Gastrocnemius medialis (tissue), 4 donors: ENCODE measurements around the gene TRIM7. TPM values are rescaled to one million over a fixed set of nuclear protein-coding genes. Genes with fewer than 3 reads are reported as not detected.
"Not testable (repeated sequence)": the region's sequence is repeated elsewhere in the genome, so short reads cannot be mapped to it uniquely, and the experiment has no call there.

Experiments
- ATAC-seq, 2 donors: fragments of 150-250 bp; one replicate each; pipeline ENCODE4 v1.9.1; 2016
- DNase-seq, 2 donors: peaks; one replicate each; pipeline ENCODE4 v3.0.0-alpha.2; 2019
- H3K27ac ChIP-seq, 4 donors: fragments of 200-600 bp; sonication (generic); 1 replicate in 1 of 4; 2 replicates in 3 of 4; pipeline ENCODE4 v1.5.1; 2016 to 2018; ENCODE audit warnings: mild to moderate bottlenecking in 2 of 4, moderate library complexity in 1 of 4
- H3K27me3 ChIP-seq, 3 donors: fragments of 200-600 bp; sonication (generic) in 2 of 3; 1 replicate in 1 of 3; 2 replicates in 2 of 3; pipeline versions ENCODE4 v1.5.1 to v1.6.0; 2016 to 2019; ENCODE audit warnings: mild to moderate bottlenecking in 1 of 3, moderate library complexity in 1 of 3
- H3K36me3 ChIP-seq, 2 donors: fragments of 200-600 bp; sonication (generic) in 1 of 2; one replicate each; pipeline ENCODE4 v1.5.1; 2017 to 2018
- H3K4me1 ChIP-seq, 2 donors: fragments of 200-600 bp; sonication (generic) in 1 of 2; one replicate each; pipeline ENCODE4 v1.5.1; 2016 to 2017; ENCODE audit warnings: mild to moderate bottlenecking in 2 of 2
- H3K4me3 ChIP-seq, 4 donors: fragments of 200-600 bp; sonication (generic) in 3 of 4; 1 replicate in 1 of 4; 2 replicates in 3 of 4; pipeline ENCODE4 v1.5.1; 2016 to 2019; ENCODE audit warnings: mild to moderate bottlenecking in 2 of 4
- H3K9me3 ChIP-seq, 3 donors: fragments of 200-600 bp; sonication (generic) in 2 of 3; 1 replicate in 1 of 3; 2 replicates in 2 of 3; pipeline ENCODE4 v1.5.1; 2016 to 2019
- CTCF ChIP-seq, 5 experiments: fragments of 450-650 bp in 3 of 5; fragments of 200-600 bp in 2 of 5; sonication (generic) in 2 of 5; IDR thresholded peaks in 4 of 5; conservative IDR thresholded peaks in 1 of 5; 1 replicate in 4 of 5; 2 replicates in 1 of 5; pipeline ENCODE4 v1.5.1; 2016 to 2019; ENCODE audit warnings: antibody characterized with exemption in 5 of 5, mild to moderate bottlenecking in 3 of 5, moderate library complexity in 3 of 5
- POLR2A ChIP-seq, 2 donors: fragments of 450-650 bp; IDR thresholded peaks; one replicate each; pipeline ENCODE4 v1.6.1; 2017; ENCODE audit warnings: antibody characterized with exemption in 2 of 2, mild to moderate bottlenecking in 2 of 2, moderate library complexity in 2 of 2
- in situ Hi-C, 4 donors: fragments of 200-750 bp; cut with MboI; loops; one replicate each; pipeline versions ENCODE4 v1.15.0 to v1.8.0; 2017; ENCODE audit warnings: low sequenced_read_pairs in 4 of 4
- intact Hi-C: fragments of 100-400 bp; cut with DNase I; formaldehyde crosslinking; loops from one replicate; pipeline ENCODE4 v1.15.1; 2023; ENCODE audit warnings: low total_unique reads
- total RNA-seq, 4 donors: library from RNA; depleted of rRNA; stranded (reverse); fragments of >200 nt; gene quantifications; one replicate each; pipeline versions ENCODE4 v1.1.0 to v1.2.3, GENCODE V29; 2016

TRIM7 gene
- total RNA-seq, 4 donors from 2014 or later, result 27.9 to 58.4 (median 47.1) TPM

- Histone ChIP-seq H3K27ac (peak overlapping the region in 3 of 4 donors; percentile 28 to 48 (median 41)), H3K27me3 (no peaks in the 10 kb centered on the region), H3K4me1 (peaks cover 4 to 7% of the 10 kb centered on the region in 2 donors), H3K4me3 (no peak overlapping the region), H3K36me3 (no peaks in the 10 kb centered on the region), H3K9me3 (no peaks in the 10 kb centered on the region)
- intact Hi-C loops (loop anchor here (1.0 to 10.0 kb wide), 3 partner anchors 79 to 317 kb away; partner anchors contain the start of genes TRIM52 and ZFP62), in situ Hi-C loops (loop anchor here in 2 of 4 donors (10.0 kb wide), 1 partner anchor 83 kb away; the partner anchor contains the start of gene TRIM52 (in 2 of the 2))
- peak in 1 of 2 donors; percentile 70 for DNase-seq
- peak; percentile 88 to 89 for ATAC-seq
- TF ChIP-seq CTCF (IDR thresholded peaks at IDR 0.05 in 4 of 5, conservative IDR thresholded peaks at IDR 0.05 in 1 of 5), result peak; percentile 76 to 88 (median 79)
- no peak for TF ChIP-seq POLR2A (IDR thresholded peaks at IDR 0.05)
Measured at GRCh38 chr5:181181650-181182565, 23.1 kb downstream of the TRIM7 start.

DNA sequence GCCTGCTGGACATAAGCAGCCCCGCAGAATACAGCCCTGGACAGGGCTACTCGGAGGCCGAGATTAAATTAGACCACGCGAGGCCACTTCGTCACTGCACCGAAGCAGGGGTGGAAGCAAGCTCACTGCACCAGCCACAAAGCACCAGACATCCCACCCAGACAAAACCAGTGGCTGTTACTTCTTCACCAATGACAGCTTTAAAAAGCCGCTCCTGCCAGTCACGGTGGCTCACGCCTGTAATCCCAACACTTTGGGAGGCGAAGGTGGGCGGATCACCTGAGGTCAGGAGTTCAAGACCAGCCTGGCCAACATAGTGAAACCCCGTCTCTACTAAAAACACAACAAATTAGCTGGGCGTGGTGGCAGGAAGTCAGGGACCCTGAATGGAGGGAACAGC, 27.4 kb downstream of the TRIM7 start:
- ATAC-seq, H3K27ac ChIP-seq, H3K36me3 ChIP-seq, H3K4me3 ChIP-seq, H3K9me3 ChIP-seq, H3K4me1 ChIP-seq, in situ Hi-C loops, DNase-seq, intact Hi-C loops: not testable (repeated sequence)
- peaks cover 30 to 33% (median 32%) of the 10 kb centered on the region in 3 donors for H3K27me3 ChIP-seq

GRCh38 chr5:181176254-181176952, 28.6 kb downstream of the TRIM7 start:
- peaks cover 0 to 3% of the 10 kb centered on the region in 2 donors for H3K4me1 ChIP-seq
- peaks cover 39 to 43% (median 42%) of the 10 kb centered on the region in 3 donors for H3K27me3 ChIP-seq
- no peak overlapping the region for H3K27ac ChIP-seq
- no peaks in the 10 kb centered on the region for H3K9me3 ChIP-seq
- ATAC-seq (no peak), DNase-seq (no peak)
- in situ Hi-C loops, result no loop called here
- TF ChIP-seq POLR2A (IDR thresholded peaks at IDR 0.05), result no peak
- TF ChIP-seq CTCF (IDR thresholded peaks at IDR 0.05 in 4 of 5, conservative IDR thresholded peaks at IDR 0.05 in 1 of 5), result no peak
- H3K36me3 ChIP-seq, result no peaks in the 10 kb centered on the region
- no peak overlapping the region for H3K4me3 ChIP-seq
- intact Hi-C loops, result no loop called here

DNA sequence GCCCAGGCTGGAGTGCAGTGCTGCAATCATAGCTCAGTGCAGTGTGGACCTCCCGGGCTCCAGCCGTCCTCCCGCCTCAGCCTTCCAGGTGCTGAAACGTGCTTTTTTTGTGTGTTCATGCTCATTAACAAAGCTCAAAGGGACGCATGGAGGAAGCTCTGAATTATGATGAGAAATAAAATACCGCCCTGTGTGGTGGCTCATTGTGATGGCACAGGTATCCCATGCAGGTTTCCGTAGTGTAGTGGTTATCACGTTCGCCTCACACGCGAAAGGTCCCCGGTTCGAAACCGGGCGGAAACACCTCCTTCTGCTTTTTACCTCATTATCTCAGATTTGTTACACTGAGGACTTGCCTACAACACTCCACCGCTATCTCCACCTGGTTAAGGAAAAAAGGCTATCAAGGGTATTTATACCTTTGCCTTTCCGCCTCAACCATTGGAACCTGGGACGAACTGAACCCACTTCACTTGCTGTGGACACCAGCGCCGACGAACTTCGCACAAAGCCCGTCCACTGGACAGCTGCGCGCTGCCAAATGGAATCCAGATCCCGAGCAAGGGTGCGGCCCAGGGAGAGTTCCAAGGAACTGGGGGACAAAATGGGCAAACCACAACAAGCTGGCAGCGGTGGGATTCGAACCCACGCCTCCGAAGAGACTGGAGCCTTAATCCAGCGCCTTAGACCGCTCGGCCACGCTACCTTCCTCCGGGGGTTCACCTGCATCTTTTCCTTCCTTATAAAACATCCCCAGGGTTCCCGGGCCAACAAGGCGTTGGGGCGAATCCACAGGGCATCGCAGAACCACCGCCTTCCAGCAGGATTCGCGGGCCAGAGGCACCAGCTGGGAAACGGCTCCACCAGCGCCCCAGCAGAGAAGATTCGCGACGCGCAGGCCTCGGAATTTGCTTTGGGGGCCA, 31.3 kb downstream of the TRIM7 start:
- no peak for TF ChIP-seq CTCF (IDR thresholded peaks at IDR 0.05 in 4 of 5, conservative IDR thresholded peaks at IDR 0.05 in 1 of 5)
- TF ChIP-seq POLR2A (IDR thresholded peaks at IDR 0.05), result no peak
- Histone ChIP-seq H3K27ac (peak overlapping the region in 1 of 4 donors; percentile 50), H3K36me3 (no peaks in the 10 kb centered on the region), H3K9me3 (no peaks in the 10 kb centered on the region), H3K4me1 (peaks cover 0 to 3% of the 10 kb centered on the region in 2 donors), H3K4me3 (peak overlapping the region in 1 of 4 donors; percentile 12), H3K27me3 (peaks cover 63 to 69% (median 69%) of the 10 kb centered on the region in 3 donors)
- DNase-seq (no peak), ATAC-seq (no peak)
- in situ Hi-C loops (no loop called here), intact Hi-C loops (no loop called here)
